Nephron (organoid): ENCODE results near the gene ZNF618.

Source experiments
- H3K27ac Mint-ChIP-seq, 3 experiments: 2 replicates each; pipeline ENCODE4 v1.8.0; 2020; ENCODE audit warnings: mixed read lengths in 3 of 3, mild to moderate bottlenecking in 2 of 3, moderate library complexity in 1 of 3
- H3K27me3 Mint-ChIP-seq: 2 replicates; pipeline ENCODE4 v1.8.0; 2021; ENCODE audit warnings: low read depth, mild to moderate bottlenecking, moderate library complexity, mixed read lengths
- H3K36me3 Mint-ChIP-seq: 2 replicates; pipeline ENCODE4 v1.8.0; 2020; ENCODE audit warnings: low read depth, mixed read lengths
- H3K4me1 Mint-ChIP-seq: 2 replicates; pipeline ENCODE4 v1.8.0; 2020; ENCODE audit warnings: mixed read lengths
- H3K4me3 Mint-ChIP-seq, 3 experiments: 2 replicates each; pipeline ENCODE4 v1.8.0; 2020; ENCODE audit warnings: mild to moderate bottlenecking in 3 of 3, mixed read lengths in 3 of 3, moderate library complexity in 2 of 3
- H3K9me3 Mint-ChIP-seq: 2 replicates; pipeline ENCODE4 v1.8.0; 2020; ENCODE audit warnings: mixed read lengths
- TF ChIP-seq, protein P1 (sequence below), 3 experiments: fragments of 200-600 bp; sonication (generic); IDR thresholded peaks; one replicate each; pipeline ENCODE4 v1.5.0; 2021; ENCODE audit warnings: antibody characterized with exemption in 3 of 3; ENCODE audit not compliant: unreplicated experiment in 3 of 3

The ZNF618 gene

DNA sequence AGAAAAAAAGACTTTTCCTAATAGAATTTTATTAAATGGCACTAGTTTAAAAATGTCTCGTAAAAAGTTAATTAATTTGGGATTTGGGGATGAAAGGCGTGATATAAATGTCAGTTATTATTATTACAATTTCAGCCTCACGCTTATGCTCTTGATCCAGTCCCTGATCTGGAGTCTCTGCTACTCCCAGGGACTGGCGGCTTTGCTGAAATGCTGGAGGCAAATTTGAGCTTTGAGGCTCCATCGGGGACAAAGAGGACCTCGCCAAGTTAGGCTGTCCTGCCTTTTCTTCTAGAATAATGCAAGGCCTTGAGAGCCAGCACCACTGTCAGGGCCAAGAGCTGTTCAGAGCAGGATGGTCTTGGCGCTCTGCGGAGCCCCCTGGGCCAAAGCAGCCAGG is 69.7 kb downstream of the ZNF618 start:
- Mint-ChIP-seq H3K9me3 (peaks cover 9% of the 10 kb centered on the region), H3K4me1 (peaks cover 11% of the 10 kb centered on the region), H3K4me3 (no peak overlapping the region), H3K36me3 (peaks cover 52% of the 10 kb centered on the region), H3K27me3 (no peaks in the 10 kb centered on the region), H3K27ac (peak overlapping the region in 1 of 3 experiments; percentile 51)
- TF ChIP-seq, protein P1, sequence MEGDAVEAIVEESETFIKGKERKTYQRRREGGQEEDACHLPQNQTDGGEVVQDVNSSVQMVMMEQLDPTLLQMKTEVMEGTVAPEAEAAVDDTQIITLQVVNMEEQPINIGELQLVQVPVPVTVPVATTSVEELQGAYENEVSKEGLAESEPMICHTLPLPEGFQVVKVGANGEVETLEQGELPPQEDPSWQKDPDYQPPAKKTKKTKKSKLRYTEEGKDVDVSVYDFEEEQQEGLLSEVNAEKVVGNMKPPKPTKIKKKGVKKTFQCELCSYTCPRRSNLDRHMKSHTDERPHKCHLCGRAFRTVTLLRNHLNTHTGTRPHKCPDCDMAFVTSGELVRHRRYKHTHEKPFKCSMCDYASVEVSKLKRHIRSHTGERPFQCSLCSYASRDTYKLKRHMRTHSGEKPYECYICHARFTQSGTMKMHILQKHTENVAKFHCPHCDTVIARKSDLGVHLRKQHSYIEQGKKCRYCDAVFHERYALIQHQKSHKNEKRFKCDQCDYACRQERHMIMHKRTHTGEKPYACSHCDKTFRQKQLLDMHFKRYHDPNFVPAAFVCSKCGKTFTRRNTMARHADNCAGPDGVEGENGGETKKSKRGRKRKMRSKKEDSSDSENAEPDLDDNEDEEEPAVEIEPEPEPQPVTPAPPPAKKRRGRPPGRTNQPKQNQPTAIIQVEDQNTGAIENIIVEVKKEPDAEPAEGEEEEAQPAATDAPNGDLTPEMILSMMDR (IDR thresholded peaks at IDR 0.05; ENCODE audit: unreplicated experiment in 3 of 3) = no peak

DNA sequence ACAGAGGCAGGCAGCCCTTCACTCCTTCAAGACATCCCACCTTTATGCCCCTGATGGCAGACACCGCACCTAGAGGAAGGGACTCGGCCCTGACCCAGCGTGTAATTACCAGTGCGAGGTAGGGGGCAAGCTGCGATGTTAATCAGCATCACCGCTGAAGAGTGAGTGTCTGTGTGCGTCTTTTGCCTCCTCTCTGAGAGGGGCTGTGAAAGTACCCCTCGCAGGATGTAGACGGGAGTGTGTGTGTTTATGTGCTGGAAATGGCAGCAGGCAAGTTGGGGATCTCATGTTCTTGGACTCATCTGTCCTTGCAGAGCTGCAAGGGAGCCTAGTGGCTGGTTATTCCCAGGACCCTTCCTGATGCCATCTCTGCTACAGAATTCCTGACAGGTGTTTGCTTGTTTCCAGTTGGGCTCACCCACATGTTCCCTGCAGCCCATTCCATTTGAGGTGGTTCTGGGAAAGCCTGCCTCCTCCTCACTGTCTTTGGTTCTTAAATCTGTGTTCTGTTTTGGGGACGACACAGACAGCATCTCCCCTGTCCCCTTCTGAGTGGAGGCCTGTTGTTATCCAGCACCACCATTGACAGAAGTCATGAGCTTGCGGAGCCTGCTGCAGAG is 70.5 kb downstream of the ZNF618 start:
- Mint-ChIP-seq H3K27ac (peak overlapping the region in 2 of 3 experiments; percentile 31 to 51), H3K4me3 (no peak overlapping the region), H3K9me3 (peaks cover under 1% of the 10 kb centered on the region), H3K36me3 (peaks cover 44% of the 10 kb centered on the region), H3K27me3 (no peaks in the 10 kb centered on the region), H3K4me1 (peaks cover 3% of the 10 kb centered on the region)
- TF ChIP-seq, protein P1 (IDR thresholded peaks at IDR 0.05; ENCODE audit: unreplicated experiment in 3 of 3) = no peak

DNA sequence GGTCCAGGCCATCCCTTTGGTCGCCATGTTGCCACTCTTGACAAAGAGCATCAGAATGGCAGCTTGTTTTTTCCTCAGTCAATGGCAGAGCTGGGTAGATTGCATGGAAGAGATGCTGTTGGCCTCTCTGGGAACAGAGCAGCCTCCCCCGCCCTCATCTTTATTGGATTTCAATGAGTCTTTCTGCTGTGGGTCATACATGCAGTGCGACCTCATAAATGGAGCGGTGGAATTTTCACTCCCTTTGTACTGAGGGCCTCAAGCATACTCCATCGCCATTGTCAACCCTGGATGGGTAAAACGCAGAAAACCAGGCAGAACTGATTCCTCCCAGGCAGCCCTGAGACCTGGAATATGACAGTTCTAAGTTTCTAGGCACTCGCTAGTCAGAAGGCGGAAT is 71.8 kb downstream of the ZNF618 start:
- Mint-ChIP-seq H3K4me1 (peaks cover 12% of the 10 kb centered on the region), H3K4me3 (no peak overlapping the region), H3K36me3 (peaks cover 31% of the 10 kb centered on the region), H3K9me3 (no peaks in the 10 kb centered on the region), H3K27ac (peak overlapping the region in 2 of 3 experiments; percentile 31 to 67), H3K27me3 (no peaks in the 10 kb centered on the region)
- TF ChIP-seq, protein P1 (IDR thresholded peaks at IDR 0.05; ENCODE audit: unreplicated experiment in 3 of 3) = no peak

DNA sequence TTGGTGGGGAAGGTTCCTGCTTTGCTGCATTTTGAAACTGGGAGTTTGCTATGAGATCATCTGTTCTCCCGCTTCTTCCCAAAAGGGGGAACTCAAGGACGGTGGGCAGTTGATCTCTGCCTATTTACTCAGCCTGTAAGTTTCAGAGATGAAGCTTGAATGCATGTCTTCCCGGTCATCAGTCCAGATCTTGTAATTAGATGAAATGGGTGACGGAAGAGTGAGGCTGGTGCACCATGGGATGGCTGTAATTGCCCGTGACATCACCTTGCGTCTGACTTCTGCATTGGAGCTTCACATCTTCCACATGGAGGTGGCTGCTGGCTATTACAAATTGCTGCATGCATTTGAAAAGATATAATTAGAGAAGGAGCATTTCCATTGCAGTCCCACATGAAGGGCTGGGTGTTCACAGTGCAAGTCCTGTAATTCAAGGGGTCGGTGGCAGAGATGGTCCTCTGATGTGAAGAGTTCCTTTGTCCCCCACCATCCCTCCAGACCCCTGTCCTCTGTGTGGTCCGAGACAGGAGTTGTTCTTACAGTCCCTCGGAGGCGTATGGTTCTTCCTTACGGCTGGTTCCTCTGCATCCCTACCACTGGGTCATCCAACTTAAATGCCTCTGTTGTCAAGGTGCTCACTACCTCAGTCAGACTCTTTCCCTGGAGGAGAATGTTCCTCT is 72.9 kb downstream of the ZNF618 start:
- Mint-ChIP-seq H3K4me1 (peaks cover 23% of the 10 kb centered on the region), H3K27me3 (no peaks in the 10 kb centered on the region), H3K27ac (peak overlapping the region in 1 of 3 experiments; percentile 42), H3K4me3 (no peak overlapping the region), H3K9me3 (no peaks in the 10 kb centered on the region), H3K36me3 (peaks cover 27% of the 10 kb centered on the region)
- TF ChIP-seq, protein P1 (IDR thresholded peaks at IDR 0.05; ENCODE audit: unreplicated experiment in 3 of 3) = no peak

DNA sequence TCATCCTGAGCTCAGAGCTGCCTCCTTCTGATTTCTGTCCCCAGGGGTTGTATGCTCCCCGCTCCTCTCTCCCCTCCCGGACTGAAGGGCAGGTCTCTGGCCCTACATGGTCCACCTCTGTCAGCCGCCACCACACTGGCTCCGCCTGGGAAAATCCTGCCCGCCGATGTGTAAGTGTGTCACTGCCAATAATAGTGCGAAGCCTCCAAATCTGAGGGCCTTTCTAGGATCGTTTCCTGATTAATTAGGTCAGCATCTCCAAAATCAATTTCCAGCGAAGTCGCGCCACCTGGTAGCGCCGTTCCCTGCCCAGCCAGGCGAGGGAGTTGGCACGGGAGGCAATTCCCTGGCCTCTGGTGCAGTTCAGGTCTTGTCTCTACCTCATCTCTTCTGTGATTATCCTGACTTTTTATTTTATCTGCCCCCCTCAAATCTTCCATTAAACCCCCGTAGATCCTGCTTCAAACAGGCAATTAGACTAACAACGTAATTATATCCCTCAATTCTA is 73.5 kb downstream of the ZNF618 start:
- TF ChIP-seq, protein P1 (IDR thresholded peaks at IDR 0.05; ENCODE audit: unreplicated experiment in 3 of 3) = no peak
- Mint-ChIP-seq H3K4me3 (no peak overlapping the region), H3K9me3 (no peaks in the 10 kb centered on the region), H3K27me3 (no peaks in the 10 kb centered on the region), H3K4me1 (peaks cover 29% of the 10 kb centered on the region), H3K36me3 (peaks cover 27% of the 10 kb centered on the region), H3K27ac (peak overlapping the region in 2 of 3 experiments; percentile 1 to 42)
